Mucosa of descending colon (tissue), 3 donors: ENCODE measurements around the gene ANKRD28. TPM values are rescaled to one million over a fixed set of nuclear protein-coding genes. Genes with fewer than 3 reads are reported as not detected.

Experiments used
- ATAC-seq: fragments of 200-7000 bp; cut with Tn5 transposase; one replicate; pipeline ENCODE4 v1.9.1; 2020; ENCODE audit warnings: mild to moderate bottlenecking, moderate library complexity
- DNase-seq, 3 donors: peaks; one replicate each; pipeline ENCODE4 v3.0.0-alpha.2; 2020
- H3K36me3 ChIP-seq: fragments of 200-600 bp; one replicate; pipeline ENCODE4 v1.8.0; 2021; ENCODE audit warnings: low read depth, mild to moderate bottlenecking
- H3K4me1 ChIP-seq: fragments of 200-600 bp; one replicate; pipeline ENCODE4 v1.8.0; 2021; ENCODE audit warnings: low read depth, mild to moderate bottlenecking
- H3K4me3 ChIP-seq: fragments of 200-600 bp; one replicate; pipeline ENCODE4 v1.8.0; 2021; ENCODE audit warnings: mild to moderate bottlenecking
- H3K9me3 ChIP-seq: fragments of 200-600 bp; one replicate; pipeline ENCODE4 v1.8.0; 2021; ENCODE audit warnings: mild to moderate bottlenecking
- intact Hi-C, 2 donors: fragments of 100-400 bp; cut with DNase I in 1 of 2; cut with micrococcal nuclease in 1 of 2; formaldehyde crosslinking; loops; one replicate each; pipeline versions ENCODE4 v1.11.0 to v1.11.1; 2022; cut with DNase I, micrococcal nuclease
- total RNA-seq, 3 donors: library from RNA; stranded (reverse); fragmentation: NEBNext Ultra II Directional in 2 of 3; extraction: Animal tissue kit (Norgen Biotek cat#: 25700) in 2 of 3; gene quantifications; one replicate each; pipeline versions ENCODE4 v1.2.1 to v1.2.4, GENCODE V29; 2021 to 2023
- TF ChIP-seq, protein P1 (sequence below): fragments of 200-600 bp; IDR thresholded peaks from one replicate; pipeline ENCODE4 v1.8.0; 2022; ENCODE audit warnings: antibody characterized with exemption, mild to moderate bottlenecking
- donor health status: DM: no; HTN: no; CAD: no; lungs with moderate emphysema.
- donor health status: DM: no; HTN: no; CAD: no.
- donor health status: DM: no; HTN: yes; CAD: no.

Gene ANKRD28
- total RNA-seq, 3 donors from 2014 or later = 50.5 to 57.3 (median 55.3) TPM

DNA sequence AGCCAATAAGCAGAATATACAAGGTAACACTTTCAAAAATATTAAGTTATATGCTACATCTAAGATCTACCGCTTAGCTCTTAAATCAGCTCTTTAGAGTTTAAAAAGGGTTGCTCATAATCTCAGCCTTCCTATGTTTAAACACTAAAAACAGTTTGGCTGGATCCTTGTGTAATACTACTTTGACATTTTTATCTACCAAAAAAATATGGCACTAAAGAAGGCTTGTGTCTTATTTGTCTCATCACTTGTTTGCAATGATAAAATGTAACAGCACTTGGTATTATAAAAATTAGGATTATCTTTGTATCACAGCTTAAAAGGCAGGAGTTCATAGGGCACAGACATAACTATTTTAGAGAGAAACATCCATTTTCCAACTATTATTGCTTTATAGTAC lies 9.8 kb downstream of the ANKRD28 start:
- intact Hi-C loops = no loop called here
- DNase-seq = no peak
- TF ChIP-seq, protein P1, sequence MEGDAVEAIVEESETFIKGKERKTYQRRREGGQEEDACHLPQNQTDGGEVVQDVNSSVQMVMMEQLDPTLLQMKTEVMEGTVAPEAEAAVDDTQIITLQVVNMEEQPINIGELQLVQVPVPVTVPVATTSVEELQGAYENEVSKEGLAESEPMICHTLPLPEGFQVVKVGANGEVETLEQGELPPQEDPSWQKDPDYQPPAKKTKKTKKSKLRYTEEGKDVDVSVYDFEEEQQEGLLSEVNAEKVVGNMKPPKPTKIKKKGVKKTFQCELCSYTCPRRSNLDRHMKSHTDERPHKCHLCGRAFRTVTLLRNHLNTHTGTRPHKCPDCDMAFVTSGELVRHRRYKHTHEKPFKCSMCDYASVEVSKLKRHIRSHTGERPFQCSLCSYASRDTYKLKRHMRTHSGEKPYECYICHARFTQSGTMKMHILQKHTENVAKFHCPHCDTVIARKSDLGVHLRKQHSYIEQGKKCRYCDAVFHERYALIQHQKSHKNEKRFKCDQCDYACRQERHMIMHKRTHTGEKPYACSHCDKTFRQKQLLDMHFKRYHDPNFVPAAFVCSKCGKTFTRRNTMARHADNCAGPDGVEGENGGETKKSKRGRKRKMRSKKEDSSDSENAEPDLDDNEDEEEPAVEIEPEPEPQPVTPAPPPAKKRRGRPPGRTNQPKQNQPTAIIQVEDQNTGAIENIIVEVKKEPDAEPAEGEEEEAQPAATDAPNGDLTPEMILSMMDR = no peak

DNA sequence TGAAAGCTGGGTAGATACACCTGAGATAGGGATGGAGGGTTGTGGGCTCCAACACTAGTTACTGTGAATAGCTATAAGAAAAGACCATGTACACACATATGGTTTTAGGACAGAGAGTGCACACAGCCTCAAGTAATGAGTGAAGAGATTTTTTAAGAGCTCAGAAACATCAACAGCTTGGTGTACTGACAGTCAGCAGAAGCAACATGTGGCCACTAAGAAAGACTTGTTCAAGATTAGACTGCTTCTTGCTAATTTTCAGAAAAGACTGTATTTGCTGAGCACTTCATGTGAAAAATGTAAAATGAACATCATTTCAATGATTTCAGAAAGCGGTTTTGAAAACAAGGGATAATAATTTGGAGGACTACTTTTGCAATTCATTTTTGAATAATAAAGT lies 10.3 kb downstream of the ANKRD28 start:
- ATAC-seq (no peak), DNase-seq (no peak)
- Histone ChIP-seq H3K4me3 (no peak overlapping the region), H3K4me1 (no peaks in the 10 kb centered on the region), H3K36me3 (no peaks in the 10 kb centered on the region), H3K9me3 (no peaks in the 10 kb centered on the region)
- TF ChIP-seq, protein P1 = no peak
- intact Hi-C loops = no loop called here

More for the DNA sequence above, 9.8 kb downstream of the ANKRD28 start:
- H3K4me3 ChIP-seq = no peak overlapping the region
- H3K9me3 ChIP-seq = no peaks in the 10 kb centered on the region
- no peaks in the 10 kb centered on the region for H3K36me3 ChIP-seq
- no peak for ATAC-seq
- H3K4me1 ChIP-seq = no peaks in the 10 kb centered on the region

DNA sequence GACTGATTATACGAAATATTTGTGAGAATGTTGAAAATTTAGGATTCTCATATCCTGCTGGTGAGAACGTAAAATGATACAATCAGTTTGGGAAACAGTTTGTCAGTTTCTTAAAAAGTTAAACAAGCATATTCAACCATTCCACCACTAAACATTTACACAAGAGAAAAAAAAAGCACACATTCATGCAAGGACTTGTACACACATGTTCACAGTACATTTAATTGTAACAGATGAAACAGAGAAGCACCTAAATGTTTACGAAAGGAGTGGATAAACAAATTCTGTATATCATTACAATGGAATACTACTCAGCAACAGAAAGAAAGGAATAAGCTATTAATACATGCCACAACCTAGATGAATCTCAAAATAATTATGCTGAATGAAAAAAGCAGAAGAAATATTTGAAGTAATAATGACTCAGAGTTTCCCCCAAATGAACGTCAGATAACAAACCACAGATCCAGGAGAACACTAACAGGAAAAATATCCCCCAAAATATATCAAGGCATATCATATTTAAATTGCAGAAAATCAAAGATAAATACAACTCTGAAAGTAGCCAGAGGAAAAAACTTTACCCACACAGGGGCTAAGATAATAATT lies 14.3 kb downstream of the ANKRD28 start:
- TF ChIP-seq, protein P1 = no peak
- ATAC-seq (no peak), DNase-seq (no peak)
- Histone ChIP-seq H3K36me3 (no peaks in the 10 kb centered on the region), H3K4me3 (no peak overlapping the region), H3K4me1 (no peaks in the 10 kb centered on the region), H3K9me3 (no peaks in the 10 kb centered on the region)
- intact Hi-C loops = no loop called here

DNA sequence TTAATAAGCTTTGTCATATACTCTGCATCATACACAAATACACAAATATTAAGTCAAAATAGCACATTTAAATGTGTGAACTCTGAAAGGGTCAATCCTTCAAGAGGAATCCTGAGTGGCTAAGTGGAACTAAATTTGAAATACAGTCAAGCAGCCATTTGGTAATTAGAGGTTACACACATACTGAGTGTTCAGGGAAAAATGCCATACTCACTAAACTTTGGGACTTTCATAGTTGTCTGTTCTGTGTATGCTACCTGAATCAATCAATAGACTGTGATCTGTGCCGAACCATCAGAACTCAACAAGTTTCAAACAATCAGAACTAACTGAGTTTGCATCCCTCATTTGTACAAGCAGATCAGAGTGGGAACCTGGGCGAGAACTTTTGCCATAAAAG lies 15.3 kb downstream of the ANKRD28 start:
- intact Hi-C loops = no loop called here
- H3K36me3 ChIP-seq = no peaks in the 10 kb centered on the region
- no peak overlapping the region for H3K4me3 ChIP-seq
- TF ChIP-seq, protein P1 = no peak
- DNase-seq (no peak), ATAC-seq (no peak)
- H3K4me1 ChIP-seq = no peaks in the 10 kb centered on the region
- H3K9me3 ChIP-seq = no peaks in the 10 kb centered on the region

DNA sequence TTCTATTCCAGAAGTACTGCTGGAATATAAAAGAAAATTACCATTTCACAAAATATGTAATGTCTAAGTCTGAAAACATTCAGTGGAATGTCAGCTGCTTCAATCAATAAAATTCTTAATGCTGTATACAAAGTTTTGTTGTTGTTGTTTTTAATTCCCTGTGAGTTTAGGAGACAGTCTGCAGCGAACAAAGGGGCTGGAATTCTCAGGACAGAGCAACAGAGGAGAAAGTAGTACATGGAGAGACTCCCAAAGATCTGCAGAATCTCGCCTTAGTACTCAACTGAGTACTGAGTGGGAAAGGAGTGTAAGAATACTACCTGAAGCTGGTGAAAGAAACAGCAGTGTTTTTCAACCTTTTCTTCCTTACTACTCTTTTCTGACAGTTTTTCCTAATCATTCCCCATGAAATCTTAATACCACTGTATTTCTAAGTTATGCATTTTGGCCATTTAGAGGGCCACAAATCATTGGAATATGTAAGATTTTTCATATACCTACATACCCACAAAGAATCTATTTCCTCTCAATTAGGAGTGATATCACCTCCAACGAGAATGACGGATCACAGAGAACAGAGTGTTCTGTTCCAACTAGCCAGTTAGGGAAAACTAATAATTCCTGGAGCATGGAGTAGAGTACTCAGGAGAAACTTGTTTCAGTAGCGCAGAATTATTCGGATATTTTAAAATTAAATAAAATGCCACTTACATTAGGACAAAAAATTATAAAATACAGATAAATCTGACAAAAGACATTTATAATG lies 16.0 kb downstream of the ANKRD28 start:
- ATAC-seq (no peak), DNase-seq (no peak)
- no peak overlapping the region for H3K4me3 ChIP-seq
- intact Hi-C loops = no loop called here
- TF ChIP-seq, protein P1 = no peak
- H3K9me3 ChIP-seq = no peaks in the 10 kb centered on the region
- no peaks in the 10 kb centered on the region for H3K36me3 ChIP-seq
- H3K4me1 ChIP-seq = no peaks in the 10 kb centered on the region
